Liver (tissue), 3 donors: ENCODE results near the gene RBMS3.

Experiments
- GABPA ChIP-seq, 2 donors: IDR thresholded peaks in 1 of 2; conservative IDR thresholded peaks in 1 of 2; 2 replicates each; pipeline ENCODE4 v1.6.1; 2016; ENCODE audit warnings: antibody characterized with exemption in 2 of 2, mild to moderate bottlenecking in 1 of 2, moderate library complexity in 1 of 2
- JUND ChIP-seq, 2 donors: IDR thresholded peaks; 2 replicates each; pipeline ENCODE4 v1.6.1; 2016; ENCODE audit warnings: antibody characterized with exemption in 2 of 2
- RAD21 ChIP-seq, 2 donors: IDR thresholded peaks; 2 replicates each; pipeline ENCODE4 v1.6.1; 2016; ENCODE audit warnings: antibody characterized with exemption in 2 of 2, mild to moderate bottlenecking in 2 of 2
- RXRA ChIP-seq, 2 donors: IDR thresholded peaks; 2 replicates each; pipeline ENCODE4 v1.6.1; 2017 to 2018; ENCODE audit warnings: antibody characterized with exemption in 2 of 2, mild to moderate bottlenecking in 1 of 2
- SP1 ChIP-seq: IDR thresholded peaks from 2 replicates; pipeline ENCODE4 v1.6.1; 2018; ENCODE audit warnings: antibody characterized with exemption, mild to moderate bottlenecking
- TAF1 ChIP-seq: conservative IDR thresholded peaks from 2 replicates; pipeline ENCODE4 v1.6.1; 2016; ENCODE audit warnings: antibody characterized with exemption, mild to moderate bottlenecking
- TF ChIP-seq, protein P1 (sequence below): fragments of 150-350 bp; IDR thresholded peaks from 2 replicates; pipeline ENCODE4 v1.5.1; 2017; ENCODE audit warnings: improper control_type of control experiment, low read depth, low read length; ENCODE audit not compliant: missing input control
- TF ChIP-seq, protein P2 (sequence below): IDR thresholded peaks from 2 replicates; pipeline ENCODE4 v1.6.1; 2016; ENCODE audit warnings: antibody characterized with exemption, mild to moderate bottlenecking
- donor health status: healthy.
- donor health status: healthy.

DNA sequence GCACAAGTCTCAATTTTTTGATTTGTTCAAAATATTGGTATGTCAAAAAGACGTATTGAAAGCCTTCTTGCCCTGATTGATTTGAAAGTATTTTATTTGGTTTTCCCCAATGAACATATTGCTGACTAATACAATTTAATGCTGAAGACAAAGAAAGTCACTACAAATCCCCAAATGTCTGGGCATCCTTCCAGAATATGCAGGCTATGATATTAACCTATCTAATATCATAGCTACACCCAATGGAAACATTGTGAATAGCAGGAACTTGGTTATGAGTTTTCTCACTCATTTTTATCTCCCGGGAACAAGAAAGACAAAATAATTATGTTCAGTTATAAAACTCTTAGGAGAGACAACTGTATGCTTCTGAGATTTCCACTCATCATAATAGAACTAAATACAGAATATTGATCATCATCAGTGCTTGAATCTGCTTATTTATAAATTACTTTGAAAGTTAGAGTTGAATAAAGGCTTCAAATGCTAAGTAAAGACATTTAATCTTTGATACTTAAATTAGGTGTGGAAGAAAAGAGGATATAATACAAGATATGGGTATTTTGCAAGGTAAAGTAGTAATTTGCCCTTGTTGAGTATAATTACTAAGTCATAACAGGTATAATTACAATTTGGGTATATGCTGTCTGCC is 483.9 kb downstream of the RBMS3 start:
- TF ChIP-seq RAD21 (IDR thresholded peaks at IDR 0.05), result peak; percentile 90 to 94
- TF ChIP-seq GABPA (IDR thresholded peaks at IDR 0.05 in 1 of 2, conservative IDR thresholded peaks at IDR 0.05 in 1 of 2), result no peak
- TF ChIP-seq, protein P1, sequence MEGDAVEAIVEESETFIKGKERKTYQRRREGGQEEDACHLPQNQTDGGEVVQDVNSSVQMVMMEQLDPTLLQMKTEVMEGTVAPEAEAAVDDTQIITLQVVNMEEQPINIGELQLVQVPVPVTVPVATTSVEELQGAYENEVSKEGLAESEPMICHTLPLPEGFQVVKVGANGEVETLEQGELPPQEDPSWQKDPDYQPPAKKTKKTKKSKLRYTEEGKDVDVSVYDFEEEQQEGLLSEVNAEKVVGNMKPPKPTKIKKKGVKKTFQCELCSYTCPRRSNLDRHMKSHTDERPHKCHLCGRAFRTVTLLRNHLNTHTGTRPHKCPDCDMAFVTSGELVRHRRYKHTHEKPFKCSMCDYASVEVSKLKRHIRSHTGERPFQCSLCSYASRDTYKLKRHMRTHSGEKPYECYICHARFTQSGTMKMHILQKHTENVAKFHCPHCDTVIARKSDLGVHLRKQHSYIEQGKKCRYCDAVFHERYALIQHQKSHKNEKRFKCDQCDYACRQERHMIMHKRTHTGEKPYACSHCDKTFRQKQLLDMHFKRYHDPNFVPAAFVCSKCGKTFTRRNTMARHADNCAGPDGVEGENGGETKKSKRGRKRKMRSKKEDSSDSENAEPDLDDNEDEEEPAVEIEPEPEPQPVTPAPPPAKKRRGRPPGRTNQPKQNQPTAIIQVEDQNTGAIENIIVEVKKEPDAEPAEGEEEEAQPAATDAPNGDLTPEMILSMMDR, result peak; percentile 66
- TF ChIP-seq, protein P2, sequence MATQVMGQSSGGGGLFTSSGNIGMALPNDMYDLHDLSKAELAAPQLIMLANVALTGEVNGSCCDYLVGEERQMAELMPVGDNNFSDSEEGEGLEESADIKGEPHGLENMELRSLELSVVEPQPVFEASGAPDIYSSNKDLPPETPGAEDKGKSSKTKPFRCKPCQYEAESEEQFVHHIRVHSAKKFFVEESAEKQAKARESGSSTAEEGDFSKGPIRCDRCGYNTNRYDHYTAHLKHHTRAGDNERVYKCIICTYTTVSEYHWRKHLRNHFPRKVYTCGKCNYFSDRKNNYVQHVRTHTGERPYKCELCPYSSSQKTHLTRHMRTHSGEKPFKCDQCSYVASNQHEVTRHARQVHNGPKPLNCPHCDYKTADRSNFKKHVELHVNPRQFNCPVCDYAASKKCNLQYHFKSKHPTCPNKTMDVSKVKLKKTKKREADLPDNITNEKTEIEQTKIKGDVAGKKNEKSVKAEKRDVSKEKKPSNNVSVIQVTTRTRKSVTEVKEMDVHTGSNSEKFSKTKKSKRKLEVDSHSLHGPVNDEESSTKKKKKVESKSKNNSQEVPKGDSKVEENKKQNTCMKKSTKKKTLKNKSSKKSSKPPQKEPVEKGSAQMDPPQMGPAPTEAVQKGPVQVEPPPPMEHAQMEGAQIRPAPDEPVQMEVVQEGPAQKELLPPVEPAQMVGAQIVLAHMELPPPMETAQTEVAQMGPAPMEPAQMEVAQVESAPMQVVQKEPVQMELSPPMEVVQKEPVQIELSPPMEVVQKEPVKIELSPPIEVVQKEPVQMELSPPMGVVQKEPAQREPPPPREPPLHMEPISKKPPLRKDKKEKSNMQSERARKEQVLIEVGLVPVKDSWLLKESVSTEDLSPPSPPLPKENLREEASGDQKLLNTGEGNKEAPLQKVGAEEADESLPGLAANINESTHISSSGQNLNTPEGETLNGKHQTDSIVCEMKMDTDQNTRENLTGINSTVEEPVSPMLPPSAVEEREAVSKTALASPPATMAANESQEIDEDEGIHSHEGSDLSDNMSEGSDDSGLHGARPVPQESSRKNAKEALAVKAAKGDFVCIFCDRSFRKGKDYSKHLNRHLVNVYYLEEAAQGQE, result no peak
- no peak for TF ChIP-seq RXRA (IDR thresholded peaks at IDR 0.05)
- TF ChIP-seq SP1, result no peak
- no peak for TF ChIP-seq TAF1
- TF ChIP-seq JUND (IDR thresholded peaks at IDR 0.05), result no peak
